Stimulated activated CD8-positive, alpha-beta memory T cell treated with anti-CD3 and anti-CD28 coated beads, Interleukin-7, amount 100 ng/mL, for 24 hours (primary cell): Measurements from ENCODE around the gene ERMP1.
"Not testable (repeated sequence)": the region's sequence is repeated elsewhere in the genome, so short reads cannot be mapped to it uniquely, and the experiment has no call there.

Experiments used
- DNase-seq: peaks from one replicate; pipeline ENCODE4 v3.0.0-alpha.2; 2020; ENCODE audit warnings: low read depth

The ERMP1 gene

DNA sequence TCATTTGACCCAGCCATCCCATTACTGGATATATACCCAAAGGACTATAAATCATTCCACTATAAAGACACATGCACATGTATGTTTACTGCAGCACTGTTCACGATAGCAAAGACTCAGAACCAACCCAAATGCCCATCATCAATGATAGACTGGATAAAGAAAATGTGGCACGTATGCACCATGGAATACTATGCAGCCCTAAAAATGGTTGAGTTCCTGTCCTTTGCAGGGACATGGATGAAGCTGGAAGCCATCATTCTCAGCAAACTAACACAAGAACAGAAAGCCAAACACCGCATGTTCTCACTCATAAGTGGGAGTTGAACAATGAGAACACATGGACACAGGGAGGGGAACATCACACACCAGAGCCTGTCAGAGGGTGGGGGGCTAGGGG, 49.5 kb downstream of the ERMP1 start:
- not testable (repeated sequence) for DNase-seq

DNA sequence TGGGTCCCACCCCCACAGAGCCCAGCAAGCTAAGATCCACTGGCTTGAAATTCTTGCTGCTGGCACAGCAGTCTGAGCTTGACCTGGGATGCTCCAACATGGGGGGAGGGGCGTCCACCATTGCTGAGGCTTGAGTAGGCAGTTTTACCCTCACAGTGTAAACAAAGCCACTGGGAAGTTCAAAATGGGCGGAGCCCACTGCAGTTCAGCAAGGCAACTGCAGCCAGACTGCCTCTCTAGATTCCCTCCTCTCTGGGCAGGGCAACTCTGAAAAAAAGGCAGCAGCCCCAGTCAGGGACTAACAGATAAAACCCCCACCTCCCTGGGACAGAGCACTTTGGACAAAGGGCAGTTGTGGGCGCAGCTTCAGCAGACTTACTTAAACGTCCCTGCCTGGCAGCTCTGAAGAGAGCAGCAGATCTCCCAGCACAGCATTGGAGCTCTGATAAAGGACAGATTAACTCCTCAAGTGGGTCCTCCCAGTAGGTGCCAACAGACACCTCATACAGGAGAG, 53.2 kb downstream of the ERMP1 start:
- not testable (repeated sequence) for DNase-seq

DNA sequence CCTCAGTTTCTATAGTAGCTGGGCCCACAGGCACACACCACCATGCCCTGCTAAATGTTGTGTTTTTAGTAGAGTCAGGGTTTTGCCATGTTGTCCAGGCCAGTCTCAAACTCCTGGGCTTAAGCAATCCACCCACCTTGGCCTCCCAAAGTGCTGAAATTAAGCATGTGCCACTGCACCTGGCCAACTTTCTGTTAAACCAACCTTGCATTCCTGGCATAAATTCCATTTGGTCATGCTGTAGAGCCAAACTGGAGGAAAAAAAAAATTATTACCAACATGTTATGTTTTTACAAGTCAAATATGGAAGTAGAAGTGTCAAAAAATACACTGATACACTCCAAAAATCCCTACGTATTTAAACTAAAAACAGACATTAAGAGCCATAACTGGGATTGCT, 54.1 kb downstream of the ERMP1 start:
- DNase-seq = no peak

DNA sequence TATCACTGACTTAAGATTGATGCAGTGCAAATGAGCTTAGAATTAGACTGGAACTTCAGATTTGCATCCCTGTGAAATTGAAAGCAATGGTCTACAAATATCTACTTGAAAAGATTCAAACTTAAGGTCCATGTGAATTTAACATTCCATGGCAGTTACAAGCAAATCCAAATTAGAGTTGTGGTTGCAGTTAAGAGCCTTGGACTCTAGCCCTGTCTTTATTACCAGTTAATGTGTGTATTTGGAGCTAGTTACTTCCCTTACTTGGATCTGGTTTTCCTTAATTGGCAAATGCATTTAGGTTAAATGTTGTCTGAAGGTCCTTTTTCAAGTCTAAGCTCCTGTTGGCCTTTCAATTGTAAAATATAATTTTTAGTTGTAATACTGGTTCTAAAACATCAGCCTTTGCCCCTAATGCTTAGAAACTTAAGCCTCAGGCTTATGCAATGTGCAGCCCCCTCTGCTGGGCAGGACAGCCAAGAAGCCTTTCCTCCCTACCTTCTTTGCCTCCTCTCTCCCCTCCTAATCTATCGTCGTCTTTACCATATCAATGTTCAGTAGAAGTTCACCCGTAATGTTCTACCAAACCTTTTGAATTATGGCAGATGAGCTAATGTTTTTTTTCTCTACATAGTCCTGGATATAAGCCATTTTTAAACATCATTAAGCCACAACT, 59.5 kb downstream of the ERMP1 start:
- DNase-seq = no peak

DNA sequence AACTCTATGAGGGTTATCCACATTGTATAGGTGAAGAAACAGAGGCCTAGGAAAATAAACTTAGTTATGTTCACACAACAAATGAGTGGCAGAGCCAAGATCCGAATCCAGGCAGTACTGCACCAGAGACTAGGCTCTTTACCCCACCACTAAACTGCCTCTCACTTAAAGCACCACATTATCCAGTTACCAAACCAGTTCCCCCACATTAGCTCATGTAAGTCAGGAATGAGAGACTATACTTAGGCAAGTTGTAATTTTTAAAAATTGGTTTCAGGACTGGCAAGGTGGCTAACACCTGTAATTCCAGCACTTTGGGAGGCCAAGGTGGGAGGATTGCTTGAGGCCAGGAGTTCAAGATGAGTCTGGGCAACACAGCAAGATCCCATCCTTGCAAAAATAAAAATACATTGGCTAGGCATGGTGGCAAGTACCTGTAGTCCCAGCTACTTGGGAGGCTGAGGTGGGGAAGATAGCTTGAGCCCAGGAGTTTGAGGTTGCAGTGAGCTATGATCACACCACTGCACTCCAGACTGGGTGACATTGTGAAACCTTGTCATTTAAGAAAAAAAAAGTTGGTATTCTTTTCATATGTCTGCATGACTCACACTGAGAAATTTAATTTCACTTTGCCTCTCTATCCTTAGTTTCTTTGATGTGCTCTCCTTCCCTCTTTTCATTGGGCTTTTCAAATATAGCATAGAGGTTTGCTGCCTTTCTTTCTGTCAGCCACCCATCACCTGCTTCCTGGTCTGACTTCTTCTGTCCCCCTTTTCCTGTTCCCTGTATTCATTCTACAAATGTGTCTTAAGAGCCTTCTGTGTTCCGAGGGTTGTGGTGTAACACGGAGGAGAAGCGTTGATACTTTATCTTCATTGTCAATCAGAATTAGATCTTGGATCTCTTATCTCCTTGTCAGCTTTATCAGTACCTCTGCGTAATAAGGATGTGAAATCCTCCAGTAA, 64.7 kb downstream of the ERMP1 start:
- no peak for DNase-seq

DNA sequence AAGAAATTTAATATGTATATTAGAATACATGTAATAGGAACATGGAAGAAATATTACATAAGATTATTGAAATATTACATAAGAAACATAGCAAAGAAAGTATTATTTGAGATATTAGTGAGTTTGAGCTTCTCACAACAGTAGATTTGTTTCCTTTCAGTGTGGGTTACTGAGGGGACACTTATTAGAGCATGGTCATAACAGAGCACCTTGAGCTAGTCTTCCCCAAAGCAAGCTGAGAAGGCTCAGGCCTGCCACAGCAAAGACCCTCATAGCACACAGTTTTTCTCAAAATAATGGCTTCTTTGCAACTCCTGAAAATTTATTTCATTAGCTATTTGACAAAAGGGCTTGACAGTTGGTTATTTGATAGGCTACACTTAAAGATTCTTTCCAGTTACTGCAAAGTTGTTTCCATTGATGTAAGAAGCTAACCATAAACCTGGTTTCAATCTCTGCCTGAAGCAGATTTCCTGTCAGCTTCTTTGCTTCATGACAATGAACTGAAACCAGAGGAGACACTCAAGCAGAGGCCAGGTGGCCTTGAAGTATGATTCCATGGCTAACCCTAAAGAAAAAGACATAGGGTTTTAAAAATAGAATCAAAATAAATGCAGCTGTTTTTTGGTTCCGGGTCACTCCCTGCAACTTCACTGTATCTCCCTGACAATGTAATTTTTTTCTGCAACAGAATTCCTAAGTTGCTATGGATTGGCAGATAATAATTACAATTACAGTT, 68.6 kb downstream of the ERMP1 start:
- DNase-seq = no peak

DNA sequence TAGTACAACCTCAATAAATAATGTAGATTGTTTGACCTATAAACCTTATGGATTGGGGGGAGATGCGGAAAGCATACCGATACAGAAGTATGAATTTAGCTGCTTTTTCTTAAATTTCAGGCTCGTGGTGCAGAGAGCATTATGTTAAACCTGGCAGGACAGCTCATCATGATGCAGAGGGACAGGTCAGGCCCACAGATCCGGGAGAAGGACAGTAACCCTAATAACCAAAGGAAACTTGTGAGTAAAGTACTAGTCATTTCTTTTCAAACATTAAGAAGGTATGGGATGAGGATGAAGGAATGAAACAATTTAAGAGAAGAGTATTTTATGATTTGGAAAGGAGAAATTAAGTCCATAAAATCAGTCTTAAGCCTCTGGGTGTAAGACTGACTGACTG, 70.5 kb downstream of the ERMP1 start:
- no peak for DNase-seq

DNA sequence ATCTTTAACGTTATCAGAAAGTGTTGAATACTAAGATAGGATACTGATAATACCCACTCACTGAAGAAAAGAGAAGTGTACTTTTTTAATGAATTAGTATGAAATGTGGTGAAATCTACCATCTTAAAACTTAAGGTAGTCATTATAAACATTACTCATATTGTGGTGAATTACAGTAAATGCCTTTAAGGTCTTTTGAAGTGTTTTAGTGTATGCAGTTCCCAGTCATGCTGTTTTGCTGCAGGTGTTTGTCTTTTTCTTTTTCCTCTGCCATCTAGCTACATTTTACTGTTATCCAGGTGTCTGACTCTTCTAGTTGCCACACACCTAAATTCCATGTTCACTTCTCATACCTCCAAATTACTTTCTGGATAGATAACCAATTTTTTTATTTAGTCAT, 72.6 kb downstream of the ERMP1 start:
- no peak for DNase-seq

DNA sequence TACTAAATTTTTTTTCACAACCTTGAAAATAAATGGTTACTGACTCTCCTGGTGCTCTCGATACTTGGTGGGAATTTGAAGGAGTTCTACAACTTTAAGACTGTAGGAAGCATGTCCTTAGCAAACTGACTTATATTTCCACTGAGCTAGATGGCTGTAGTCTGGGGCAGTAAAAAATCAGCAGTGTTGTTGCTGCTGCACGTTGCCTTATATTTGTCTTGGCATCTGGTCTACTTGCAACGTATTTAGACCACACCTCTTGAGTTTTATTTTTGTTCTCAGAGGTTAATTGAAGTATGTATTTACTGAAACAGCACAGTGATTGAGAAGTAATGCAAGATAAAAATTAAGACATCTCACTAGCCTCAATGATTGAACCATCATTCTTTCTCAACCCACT, 76.3 kb downstream of the ERMP1 start:
- DNase-seq = no peak

DNA sequence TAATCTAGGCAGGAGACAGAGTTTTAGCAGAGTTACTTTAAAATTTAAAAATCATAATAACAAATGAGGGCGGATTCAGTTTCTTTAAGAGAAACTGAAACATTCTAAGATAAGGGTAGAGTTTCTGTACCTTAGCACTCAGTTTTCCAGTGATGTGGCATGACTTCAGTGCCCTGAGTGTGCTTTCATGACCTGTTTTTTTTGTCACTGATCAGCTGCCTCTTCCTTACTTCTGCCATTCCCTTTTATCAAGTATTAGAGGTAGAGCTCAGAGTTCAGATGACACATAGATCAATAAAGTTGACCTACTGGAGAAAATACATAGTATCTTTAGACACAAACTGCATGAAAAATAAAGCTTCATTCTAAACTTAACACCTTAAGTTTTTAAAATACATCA, 82.3 kb downstream of the ERMP1 start:
- no peak for DNase-seq

DNA sequence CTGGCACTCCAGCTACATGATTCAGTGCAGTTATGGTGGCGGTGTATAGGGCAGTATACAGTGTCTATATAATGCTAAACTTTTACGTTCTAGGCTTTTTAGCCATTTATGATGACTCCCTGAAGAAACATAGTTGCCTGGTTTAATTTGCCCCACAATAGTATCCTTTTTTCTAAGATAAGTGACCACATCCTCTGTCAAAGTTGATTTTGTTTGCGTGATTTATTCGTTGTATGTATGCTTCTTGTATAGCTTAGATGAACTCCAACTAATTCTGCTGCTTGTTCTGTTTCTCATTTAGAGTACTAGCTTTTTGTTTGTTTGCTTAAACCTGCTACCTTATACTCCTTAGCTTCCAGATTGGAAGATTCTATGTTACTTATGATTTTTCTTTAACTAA, 83.6 kb downstream of the ERMP1 start:
- DNase-seq = no peak

DNA sequence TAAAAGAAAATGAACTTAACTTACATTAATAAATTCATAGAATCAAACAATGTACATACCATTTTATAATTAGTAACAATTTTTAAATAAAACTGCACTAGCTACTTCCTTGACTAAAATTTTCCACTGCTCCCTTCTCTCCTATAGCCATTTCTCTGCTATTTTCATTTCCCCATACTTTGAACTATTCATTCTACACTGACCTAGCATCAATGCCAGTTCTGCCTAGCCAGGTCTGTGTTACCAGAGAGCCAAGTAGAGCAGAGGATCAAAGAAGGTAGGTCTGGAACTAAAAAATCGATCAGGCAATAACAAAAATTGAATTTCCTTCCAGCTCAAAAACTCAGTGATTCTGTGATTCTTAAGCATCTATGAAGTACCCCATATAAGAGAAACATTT, 84.5 kb downstream of the ERMP1 start:
- DNase-seq = no peak

DNA sequence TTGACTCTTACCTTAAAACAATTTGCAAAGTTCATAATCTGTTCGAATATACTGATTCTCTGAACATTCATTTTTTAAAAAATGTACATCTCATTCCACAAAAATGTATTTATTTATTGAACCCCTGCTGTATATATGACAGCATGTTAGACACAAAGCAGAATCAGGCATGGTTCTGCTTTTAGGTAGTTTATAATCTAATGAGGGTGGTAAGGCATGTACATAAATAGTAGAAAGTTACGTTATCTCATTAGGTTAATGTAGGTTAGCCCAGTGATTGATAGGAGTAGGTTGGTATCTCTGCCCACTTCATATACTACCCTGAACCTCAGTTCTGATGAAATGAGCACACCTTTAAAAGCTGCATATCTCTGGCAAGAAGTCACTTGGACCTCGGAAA, 89.8 kb downstream of the ERMP1 start:
- no peak for DNase-seq

DNA sequence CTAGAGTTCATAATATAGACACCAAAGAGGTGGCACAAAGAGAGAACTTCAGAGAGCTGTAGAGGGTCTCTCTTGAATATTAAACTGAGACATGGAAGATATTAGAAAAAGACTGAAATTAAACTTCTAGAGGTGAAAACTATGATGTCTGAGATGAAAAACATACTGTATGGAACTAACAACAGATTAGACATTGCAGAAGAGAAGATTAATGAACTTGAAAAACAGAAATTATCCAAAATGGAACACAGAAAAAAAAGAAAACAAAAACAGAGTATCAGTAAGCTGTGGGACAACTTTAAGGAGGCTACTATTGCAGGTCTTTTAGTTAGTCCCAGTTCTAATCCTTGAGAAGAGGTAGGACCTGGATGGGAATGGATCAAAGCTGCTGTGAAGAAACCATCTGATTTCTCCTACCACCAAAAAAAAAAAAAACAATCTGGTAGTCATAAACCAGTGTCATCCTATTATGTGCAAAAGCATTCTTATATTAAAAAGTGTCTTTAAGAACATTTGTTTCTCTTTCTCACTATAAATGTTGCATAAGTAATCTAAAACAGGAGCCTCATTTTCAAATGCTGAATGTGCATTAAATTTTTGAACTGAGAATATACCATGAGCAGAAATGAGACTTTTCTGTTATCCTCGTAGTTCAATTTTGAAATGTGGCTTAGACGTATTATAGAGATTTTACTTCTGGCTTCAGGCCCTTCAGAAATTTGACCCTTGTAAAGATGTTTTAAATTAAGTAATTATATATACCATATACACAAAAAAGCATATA, 96.2 kb downstream of the ERMP1 start:
- no peak for DNase-seq

DNA sequence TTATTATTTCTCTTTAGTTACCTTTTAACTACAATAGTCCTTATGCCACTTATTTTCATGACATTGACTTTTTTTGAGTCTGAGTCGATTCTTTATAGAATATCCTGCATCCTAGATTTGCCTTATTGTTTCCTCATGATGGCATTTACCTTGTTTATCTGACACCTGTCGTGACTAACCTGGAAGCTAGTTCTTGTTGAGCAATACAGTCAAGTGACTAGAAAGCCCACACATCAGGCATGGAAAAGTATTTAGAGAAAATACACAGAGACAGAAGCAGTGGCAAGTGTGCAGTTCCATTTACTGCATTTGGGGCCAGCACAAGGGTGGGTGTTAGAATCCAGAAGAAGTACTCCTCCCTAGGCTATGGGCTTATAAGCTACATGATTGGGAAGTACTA, 97.8 kb downstream of the ERMP1 start:
- DNase-seq = no peak
